ENCODE results near the gene PARD3B.

GRCh38 chr2:205474741-205475415, 929.6 kb downstream of the PARD3B start:
- TF ChIP-seq SP1 (IDR thresholded peaks at IDR 0.05; ENCODE audit: low read depth, low read length) (no peak), RFX5 (IDR thresholded peaks at IDR 0.05; ENCODE audit: borderline replicate concordance, low read depth, low read length) (no peak), RNF2 (IDR thresholded peaks at IDR 0.05; ENCODE audit: borderline replicate concordance, low read depth, low read length, missing control alignments, poor library complexity, severe bottlenecking) (no peak), POLR2A (IDR thresholded peaks at IDR 0.05; ENCODE audit: control extremely low read depth in 1 of 2, low read depth in 2 of 2, low read length in 2 of 2) (no peak), CTCF (IDR thresholded peaks at IDR 0.05; ENCODE audit: control extremely low read depth in 1 of 3, insufficient read depth in 1 of 3, low read depth in 1 of 3, low read length in 3 of 3) (no peak), POLR2AphosphoS5 (IDR thresholded peaks at IDR 0.05; ENCODE audit: low read depth, low read length) (no peak), GTF2F1 (IDR thresholded peaks at IDR 0.05; ENCODE audit: borderline replicate concordance, low read depth, low read length) (no peak), ZNF274 (IDR thresholded peaks at IDR 0.05; ENCODE audit: borderline replicate concordance, extremely low read depth, low read length) (no peak), TAF1 (IDR thresholded peaks at IDR 0.05; ENCODE audit: low read depth, low read length) (no peak)

Data from H1 (cell line).